Spleen (tissue), 11 donors: ENCODE results near the gene FBXW5. TPM values are rescaled to one million over a fixed set of nuclear protein-coding genes. Genes with fewer than 3 reads are reported as not detected.

ENCODE experiments used
- DNase-seq: peaks from one replicate; pipeline ENCODE4 v3.0.0-alpha.2; 2020
- H3K27ac ChIP-seq, 8 donors: fragments of 200-600 bp; sonication (generic) in 7 of 8; 1 replicate in 4 of 8; 2 replicates in 4 of 8; pipeline versions ENCODE4 v1.5.0 to v1.8.0; 2016 to 2021; ENCODE audit warnings: inconsistent platforms in 4 of 8, mild to moderate bottlenecking in 4 of 8, moderate library complexity in 1 of 8
- H3K27me3 ChIP-seq, 7 donors: fragments of 200-600 bp; sonication (generic) in 6 of 7; replicated peaks in 1 of 7; 1 replicate in 4 of 7; 2 replicates in 3 of 7; pipeline versions ENCODE4 v1.5.0 to v1.8.0; 2016 to 2021; ENCODE audit warnings: inconsistent platforms in 3 of 7, mild to moderate bottlenecking in 1 of 7
- H3K36me3 ChIP-seq, 6 donors: fragments of 200-600 bp; sonication (generic) in 5 of 6; 1 replicate in 4 of 6; 2 replicates in 2 of 6; pipeline versions ENCODE4 v1.5.0 to v1.8.0; 2016 to 2021; ENCODE audit warnings: inconsistent platforms in 2 of 6
- H3K4me1 ChIP-seq, 6 donors: fragments of 200-600 bp; sonication (generic) in 5 of 6; 1 replicate in 3 of 6; 2 replicates in 3 of 6; pipeline versions ENCODE4 v1.5.0 to v1.8.0; 2016 to 2021; ENCODE audit warnings: inconsistent platforms in 3 of 6
- H3K4me3 ChIP-seq, 8 donors: fragments of 200-600 bp; sonication (generic) in 7 of 8; 1 replicate in 4 of 8; 2 replicates in 4 of 8; pipeline versions ENCODE4 v1.5.0 to v1.8.0; 2016 to 2021; ENCODE audit warnings: inconsistent platforms in 4 of 8, mild to moderate bottlenecking in 4 of 8, moderate library complexity in 2 of 8
- H3K9me3 ChIP-seq, 8 donors: fragments of 200-600 bp; sonication (generic) in 7 of 8; 1 replicate in 4 of 8; 2 replicates in 4 of 8; pipeline versions ENCODE4 v1.5.0 to v1.8.0; 2016 to 2021; ENCODE audit warnings: inconsistent platforms in 4 of 8
- CTCF ChIP-seq, 11 experiments: fragments of 200-600 bp in 7 of 11; fragments of 450-650 bp in 4 of 11; sonication (generic) in 4 of 11; IDR thresholded peaks in 8 of 11; conservative IDR thresholded peaks in 3 of 11; 1 replicate in 7 of 11; 2 replicates in 4 of 11; pipeline versions ENCODE4 v1.4.0 to v1.8.0; 2016 to 2021; ENCODE audit warnings: antibody characterized with exemption in 11 of 11, inconsistent platforms in 4 of 11, mild to moderate bottlenecking in 1 of 11
- POLR2A ChIP-seq, 3 donors: fragments of 450-650 bp; IDR thresholded peaks; one replicate each; pipeline ENCODE4 v1.5.1; 2017; ENCODE audit warnings: antibody characterized with exemption in 3 of 3, mild to moderate bottlenecking in 1 of 3
- POLR2AphosphoS5 ChIP-seq, 3 donors: sonication (generic); formaldehyde crosslinking; IDR thresholded peaks; one replicate each; pipeline ENCODE4 v1.5.1; 2017; ENCODE audit warnings: antibody characterized with exemption in 3 of 3
- WGBS, 5 donors: extraction: QIAGEN DNeasy Blood & Tissue Kit in 3 of 5; methylation state at CpG; one replicate each; pipeline versions ENCODE4 v1.1.5 to v1.1.7; 2013 to 2018; 5-methylcytosine and 5-hydroxymethylcytosine counted together
- intact Hi-C: fragments of 100-400 bp; cut with DNase I; formaldehyde crosslinking; loops from one replicate; pipeline ENCODE4 v1.15.0; 2023; ENCODE audit warnings: low total_unique reads
- polyA plus RNA-seq, 3 donors: library from polyadenylated mRNA; stranded (reverse); fragments of 200-250 nt; gene quantifications; one replicate each; pipeline ENCODE4 v1.2.1, GENCODE V29; 2013
- total RNA-seq, 7 donors: library from RNA; depleted of rRNA in 3 of 7; stranded (reverse); fragments of >200 nt in 3 of 7; fragmentation: NEBNext Ultra II Directional in 4 of 7; extraction: Animal tissue kit (Norgen Biotek cat#: 25700) in 4 of 7; gene quantifications; one replicate each; pipeline versions ENCODE4 v1.1.0 to v1.2.1, GENCODE V29; 2016 to 2021
- donor health status: healthy with polysubstance abuse.
- donor health status: DM: no; HTN: no; CAD: no; lungs with moderate emphysema.
- donor health status: DM: no; HTN: no; CAD: no.
- donor health status: Bipolar disorder and iron deficiency.
- donor health status: healthy.
- donor health status: DM: no; HTN: no; CAD: no.
- donor health status: DM: yes; HTN: yes; CAD: no.

FBXW5 gene
- total and polyA plus RNA-seq, 10 donors, result 90.8 to 170 (median 114) TPM

GRCh38 chr9:136990242-136990911 is 45.8 kb upstream of the FBXW5 start:
- peak overlapping the region in 2 of 8 donors; percentile 94 for H3K27ac ChIP-seq

GRCh38 chr9:136988872-136989271 is 44.3 kb upstream of the FBXW5 start:
- TF ChIP-seq POLR2AphosphoS5 (IDR thresholded peaks at IDR 0.05), result no peak
- TF ChIP-seq POLR2A (IDR thresholded peaks at IDR 0.05), result no peak
- no peak for TF ChIP-seq CTCF (IDR thresholded peaks at IDR 0.05 in 8 of 11, conservative IDR thresholded peaks at IDR 0.05 in 3 of 11)
- Histone ChIP-seq H3K36me3 (peaks cover 0 to 8% (median 2%) of the 10 kb centered on the region in 6 donors), H3K27me3 (peaks cover 5 to 34% (median 23%) of the 10 kb centered on the region in 7 donors), H3K27ac (no peak overlapping the region), H3K4me1 (peaks cover 9 to 46% (median 37%) of the 10 kb centered on the region in 6 donors), H3K9me3 (no peaks in the 10 kb centered on the region), H3K4me3 (no peak overlapping the region)
- intact Hi-C loops, result no loop called here
- WGBS, 5 donors, result 94 to 99% (median 96%) methylated on average over 4 of the region's 4 CpGs
- DNase-seq, result no peak

More at GRCh38 chr9:136990242-136990911, 45.8 kb upstream of the FBXW5 start:
- Histone ChIP-seq H3K4me3 (no peak overlapping the region), H3K36me3 (peaks cover 0 to 21% (median 4%) of the 10 kb centered on the region in 6 donors), H3K4me1 (peaks cover 9 to 49% (median 43%) of the 10 kb centered on the region in 6 donors), H3K27me3 (peaks cover under 1 to 30% (median 11%) of the 10 kb centered on the region in 7 donors), H3K9me3 (no peaks in the 10 kb centered on the region)
- intact Hi-C loops, result no loop called here
- WGBS, 5 donors, result 79 to 93% (median 92%) methylated on average over 10 of the region's 10 CpGs
- no peak for DNase-seq
- TF ChIP-seq CTCF (IDR thresholded peaks at IDR 0.05 in 8 of 11, conservative IDR thresholded peaks at IDR 0.05 in 3 of 11) (no peak), POLR2A (IDR thresholded peaks at IDR 0.05) (no peak), POLR2AphosphoS5 (IDR thresholded peaks at IDR 0.05) (no peak)

- WGBS, 5 donors, result 26 to 37% (median 28%) methylated on average over 9 to 33 of the region's 33 CpGs
- H3K4me3 ChIP-seq, result peak overlapping the region in 1 of 8 donors; percentile 21
- H3K4me1 ChIP-seq, result peaks cover 0 to 36% (median 26%) of the 10 kb centered on the region in 6 donors
- H3K27ac ChIP-seq, result no peak overlapping the region
- H3K36me3 ChIP-seq, result no peaks in the 10 kb centered on the region
- no peak for DNase-seq
- TF ChIP-seq CTCF (IDR thresholded peaks at IDR 0.05 in 8 of 11, conservative IDR thresholded peaks at IDR 0.05 in 3 of 11) (no peak), POLR2AphosphoS5 (IDR thresholded peaks at IDR 0.05) (no peak), POLR2A (IDR thresholded peaks at IDR 0.05) (no peak)
- H3K9me3 ChIP-seq, result no peaks in the 10 kb centered on the region
- intact Hi-C loops, result no loop called here
- peaks cover 5 to 60% (median 26%) of the 10 kb centered on the region in 7 donors for H3K27me3 ChIP-seq
These were observed 41.3 kb upstream of the FBXW5 start for GRCh38 chr9:136985853-136986252.

- Histone ChIP-seq H3K36me3 (no peaks in the 10 kb centered on the region), H3K4me1 (peaks cover 0 to 44% (median 30%) of the 10 kb centered on the region in 6 donors), H3K9me3 (no peaks in the 10 kb centered on the region), H3K4me3 (peak overlapping the region in 2 of 8 donors; percentile 5 to 21), H3K27me3 (peaks cover 5 to 60% (median 26%) of the 10 kb centered on the region in 7 donors), H3K27ac (no peak overlapping the region)
- 9 to 16% (median 13%) methylated on average over 5 to 48 of the region's 48 CpGs for WGBS, 5 donors
- intact Hi-C loops, result no loop called here
- TF ChIP-seq POLR2A (IDR thresholded peaks at IDR 0.05), result no peak
- peak in 2 of 3 donors; percentile 8 to 37 for TF ChIP-seq POLR2AphosphoS5 (IDR thresholded peaks at IDR 0.05)
- DNase-seq, result no peak
These were observed 40.6 kb upstream of the FBXW5 start for GRCh38 chr9:136985027-136985602.
